Ureter (tissue), 1 donor: ENCODE measurements around the gene CAMK2A. TPM values are rescaled to one million over a fixed set of nuclear protein-coding genes. Genes with fewer than 3 reads are reported as not detected.

ENCODE experiments used
- DNase-seq: peaks from one replicate; pipeline ENCODE4 v3.0.0-alpha.2; 2020; ENCODE audit warnings: low spot score
- total RNA-seq: library from RNA; stranded (reverse); gene quantifications from one replicate; pipeline ENCODE4 v1.2.4, GENCODE V29; 2023
- donor health status: DM: yes; HTN: yes; CAD: no.

Gene CAMK2A
- total RNA-seq = 1.4 TPM

- no peak for DNase-seq
Observed at GRCh38 chr5:150289551-150290390, at the start of gene CAMK2A. TSS of gene CAMK2A (minus strand) at chr5:150289773. CDS start at chr5:150289625, 148 bp downstream.

GRCh38 chr5:150339165-150339564 is 49.6 kb upstream of the CAMK2A start:
- no peak for DNase-seq

- DNase-seq = no peak
Observed at GRCh38 chr5:150338546-150338945, 49.0 kb upstream of the CAMK2A start.

DNA sequence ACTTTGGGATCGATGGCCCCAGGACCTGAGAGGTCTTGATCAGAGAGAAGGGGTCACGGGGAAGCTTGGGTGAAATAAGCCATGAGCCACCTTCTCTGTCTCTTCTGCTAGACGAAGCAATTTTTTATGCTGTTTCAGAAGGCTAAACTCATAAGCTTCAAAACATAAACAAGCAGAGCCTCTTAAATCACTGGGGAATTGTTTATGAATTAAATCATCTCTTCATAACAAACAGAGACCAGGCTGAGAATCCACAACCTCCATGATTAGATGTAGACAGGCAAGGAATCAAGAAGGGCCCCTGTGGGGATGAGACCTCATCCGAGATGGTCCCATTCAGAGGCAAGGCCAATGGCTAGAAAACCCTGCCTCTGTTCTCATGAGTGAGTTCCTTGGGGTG is 46.2 kb upstream of the CAMK2A start:
- DNase-seq = no peak

DNA sequence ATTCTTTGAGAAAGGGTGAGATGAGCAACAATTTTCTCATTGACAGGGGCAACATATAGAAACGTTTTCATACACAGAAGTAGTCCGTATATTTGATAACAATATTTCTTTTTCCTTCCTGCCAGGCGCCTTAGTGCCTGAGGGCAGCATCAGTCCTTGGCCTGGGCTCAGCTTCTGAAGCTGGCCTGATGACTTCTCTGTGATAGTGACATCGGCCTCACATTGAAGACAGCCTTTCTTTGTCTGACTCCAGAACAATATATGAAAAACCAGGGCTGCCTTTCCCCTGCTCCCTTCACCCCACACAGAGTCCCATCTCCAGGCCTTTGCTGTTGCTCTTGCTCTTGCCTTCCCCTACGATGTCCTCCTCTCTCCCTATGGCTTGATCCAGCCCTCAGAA is 43.8 kb upstream of the CAMK2A start:
- DNase-seq = no peak

DNA sequence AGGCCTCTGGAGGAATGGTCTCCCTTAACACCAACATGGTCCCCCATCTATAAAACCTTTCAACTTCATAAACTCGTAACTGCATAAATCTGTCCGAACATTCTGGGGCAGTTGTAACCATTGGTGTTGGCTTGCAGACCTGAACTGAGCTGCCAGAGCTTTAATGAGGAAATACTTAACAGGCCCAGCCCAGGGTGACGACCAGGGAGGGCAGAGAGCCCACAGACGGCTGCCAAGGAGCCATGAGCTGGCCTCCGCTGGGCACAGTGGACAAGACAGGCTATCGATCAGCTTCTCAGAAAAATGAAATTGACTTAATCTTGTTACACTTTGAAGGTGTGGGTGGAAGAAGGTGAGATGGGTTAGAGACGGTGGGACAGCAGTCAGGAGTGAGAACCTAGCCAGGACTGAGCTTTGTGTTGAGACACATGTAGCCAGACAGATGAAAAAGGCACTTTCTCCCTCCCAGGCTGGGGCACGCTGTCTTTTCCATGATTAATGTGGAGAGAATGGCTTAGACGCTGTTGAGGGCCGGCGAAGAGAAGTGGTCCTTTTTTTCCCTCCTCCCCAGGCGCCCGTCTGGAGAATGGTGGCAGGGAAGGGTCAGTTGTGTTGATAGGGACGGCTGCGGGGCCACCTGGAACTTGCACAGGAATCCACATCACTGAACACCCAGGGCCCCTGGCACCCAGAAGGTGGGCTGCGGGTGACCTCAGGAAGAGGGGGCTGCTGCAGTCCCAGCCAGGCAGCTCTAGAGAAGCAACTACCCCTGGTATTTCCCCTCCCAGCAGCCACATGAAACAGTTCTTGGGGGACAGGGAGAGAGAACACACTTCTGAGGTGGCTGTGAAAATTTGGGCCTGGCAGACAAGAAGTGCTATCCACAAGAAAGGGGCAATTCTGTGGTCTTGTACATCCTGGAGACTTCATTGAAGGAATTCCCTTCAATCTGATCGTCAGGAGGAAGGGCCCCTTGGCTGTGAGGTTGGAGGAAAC is 40.6 kb upstream of the CAMK2A start:
- DNase-seq = no peak

- no peak for DNase-seq
Observed at GRCh38 chr5:150329038-150329437, 39.5 kb upstream of the CAMK2A start.

DNA sequence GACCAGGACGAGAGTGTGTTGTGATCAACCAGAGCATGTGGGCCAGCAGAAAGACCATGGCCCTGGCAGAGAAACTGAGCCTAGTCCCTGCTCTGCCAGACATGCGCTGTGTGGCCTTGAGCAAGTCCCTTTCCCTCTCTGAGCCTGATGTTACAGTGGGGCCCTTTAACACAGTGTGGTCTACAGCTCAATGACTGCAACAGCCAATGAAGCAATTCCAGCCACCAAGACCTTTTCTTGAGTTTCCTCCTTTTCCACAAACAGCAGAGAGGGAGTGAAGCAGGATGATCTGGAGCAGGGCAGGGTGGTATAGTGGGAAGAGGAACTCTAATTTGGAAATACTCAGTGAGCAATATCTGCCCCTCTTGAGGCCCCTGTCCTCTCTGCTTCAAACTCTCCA is 38.9 kb upstream of the CAMK2A start:
- no peak for DNase-seq

DNA sequence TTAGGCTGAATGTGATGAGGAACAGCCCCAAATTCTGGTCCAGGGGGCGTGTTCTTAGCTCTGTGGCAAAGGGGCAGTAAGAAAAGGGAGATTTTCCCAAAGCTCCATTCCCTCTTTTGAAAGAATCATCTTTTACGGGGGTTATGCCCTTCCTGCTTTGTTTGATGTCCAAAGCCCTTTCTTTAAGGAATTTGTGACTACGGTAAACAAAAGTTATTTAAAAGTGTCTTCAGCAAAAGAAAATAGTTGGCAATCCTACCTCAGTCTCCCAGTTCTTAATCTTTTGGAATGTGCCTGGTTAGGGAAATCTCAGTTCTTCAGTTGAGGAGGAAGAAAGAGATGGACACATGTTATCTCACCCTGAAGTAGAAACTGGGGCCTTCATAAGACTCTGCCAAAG is 37.6 kb upstream of the CAMK2A start:
- DNase-seq = no peak

- DNase-seq = no peak
Observed at GRCh38 chr5:150326707-150327106, 37.1 kb upstream of the CAMK2A start.

DNA sequence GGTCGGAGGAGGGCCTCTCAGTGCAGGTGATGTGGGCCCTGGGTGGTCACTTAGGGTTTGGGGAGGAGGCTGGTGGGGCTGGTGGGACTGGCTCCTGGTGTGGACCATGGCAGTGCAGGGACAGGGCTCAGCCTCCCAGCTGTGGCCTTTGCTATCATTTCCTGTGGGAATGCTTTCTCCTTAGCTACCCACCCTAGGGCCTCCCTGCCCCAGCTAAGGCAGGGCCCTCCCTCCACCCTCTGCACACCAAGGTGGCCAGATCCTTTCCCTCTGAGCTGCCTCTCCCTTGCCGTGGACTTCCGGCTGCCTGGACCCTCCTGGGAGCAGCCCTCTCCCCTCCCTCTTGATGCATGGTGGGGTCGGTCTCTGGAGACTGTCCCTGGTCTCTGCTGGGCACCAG is 35.9 kb upstream of the CAMK2A start:
- DNase-seq = no peak

GRCh38 chr5:150323819-150324218 is 34.2 kb upstream of the CAMK2A start:
- no peak for DNase-seq

GRCh38 chr5:150323092-150323491 is 33.5 kb upstream of the CAMK2A start:
- DNase-seq = no peak

- DNase-seq = no peak
Observed at GRCh38 chr5:150322202-150322601, 32.6 kb upstream of the CAMK2A start.

GRCh38 chr5:150321784-150322183 is 32.2 kb upstream of the CAMK2A start:
- no peak for DNase-seq

GRCh38 chr5:150321211-150321610 is 31.6 kb upstream of the CAMK2A start:
- DNase-seq = no peak

- peak; percentile 81 for DNase-seq
Observed at GRCh38 chr5:150320044-150320613, 30.6 kb upstream of the CAMK2A start.

GRCh38 chr5:150319484-150319790 is 29.9 kb upstream of the CAMK2A start:
- DNase-seq = no peak

DNA sequence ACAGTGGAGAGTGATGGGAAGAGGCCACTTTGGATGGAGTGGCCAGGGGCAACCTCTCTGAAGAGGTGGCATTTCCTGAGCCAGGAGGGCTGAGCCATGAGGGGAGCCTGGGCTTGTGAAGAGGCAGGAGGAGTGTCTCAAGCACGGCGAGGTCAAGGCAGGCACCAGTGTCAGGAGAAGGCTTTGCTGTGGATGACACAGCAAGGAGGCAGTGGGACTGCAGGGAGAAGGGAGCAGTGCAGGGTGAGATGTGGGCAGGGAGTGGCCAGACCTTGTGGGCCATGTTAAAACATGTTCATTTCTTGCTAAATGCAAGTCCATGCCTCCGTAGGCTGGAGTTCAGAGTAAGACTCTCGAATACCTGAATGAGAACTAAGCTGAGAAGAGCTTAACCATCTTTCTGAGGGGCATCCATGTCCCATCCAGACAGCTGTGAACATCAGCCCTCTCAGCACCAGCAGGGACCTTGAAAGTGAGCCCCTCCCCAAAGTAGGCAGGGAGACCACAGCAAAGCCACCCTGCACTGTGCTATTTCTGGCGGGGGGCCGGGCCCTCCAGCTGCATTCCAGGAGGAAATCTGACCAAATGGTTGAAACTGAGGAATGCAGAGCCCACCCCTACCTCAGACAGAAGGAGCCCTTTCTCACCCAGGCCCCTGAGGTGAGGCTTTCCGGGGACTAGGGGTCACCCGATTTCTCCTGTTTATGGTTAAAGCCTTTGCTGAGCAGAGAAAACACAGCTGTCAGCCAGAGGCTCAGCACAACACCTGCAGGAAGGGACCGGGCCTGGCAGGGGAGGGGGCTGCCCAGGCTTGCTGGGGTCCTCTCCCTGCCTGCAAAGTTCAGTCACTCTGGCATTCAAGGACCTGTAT is 29.3 kb upstream of the CAMK2A start:
- DNase-seq = no peak

DNA sequence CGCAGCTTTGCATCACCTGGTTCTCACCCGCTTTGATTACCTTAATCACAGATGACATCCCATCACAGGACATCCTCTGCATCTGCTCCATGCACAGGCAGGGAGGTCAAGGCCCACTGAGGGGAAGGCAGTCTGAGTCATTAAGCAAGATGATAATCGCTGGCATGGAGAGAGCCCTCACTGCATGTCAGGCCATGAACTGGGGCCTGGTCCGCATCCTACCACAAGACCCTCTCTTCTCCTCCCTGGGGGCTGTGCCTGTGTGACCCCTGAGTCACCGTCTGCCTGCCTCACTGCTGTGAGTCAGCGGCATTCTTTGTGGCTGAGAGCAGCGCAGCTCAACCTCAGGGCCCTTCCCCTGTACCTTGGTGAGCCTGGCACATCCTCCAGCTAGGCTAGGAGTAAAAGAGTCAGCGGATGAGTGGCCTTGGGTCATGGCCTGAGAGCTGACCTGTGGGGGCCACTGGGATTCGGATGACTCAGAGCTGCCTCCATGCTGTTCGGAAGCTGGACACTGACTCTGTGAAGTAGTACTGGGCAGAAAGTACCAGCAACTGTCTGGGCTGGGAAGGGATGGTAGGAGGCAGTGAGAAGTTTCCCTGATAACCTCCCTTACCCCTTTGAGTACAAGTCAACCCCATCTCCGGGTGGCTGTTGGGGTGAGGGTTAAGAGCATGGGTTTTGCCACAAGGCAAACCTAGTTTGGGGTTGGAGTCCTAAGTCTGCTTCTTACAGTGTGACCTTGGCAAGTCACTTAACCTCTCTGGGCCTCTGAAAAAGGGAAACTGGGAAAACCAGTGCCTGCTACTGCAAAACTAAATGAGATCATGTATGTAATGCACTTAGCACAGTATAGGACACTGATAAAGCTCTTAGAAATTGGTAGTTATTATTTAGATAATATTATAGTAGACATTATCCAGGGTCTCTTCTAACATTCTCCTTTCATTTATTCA is 27.8 kb upstream of the CAMK2A start:
- no peak for DNase-seq
